ENCODE results near the gene TMEM147. TPM values are rescaled to one million over a fixed set of nuclear protein-coding genes. Genes with fewer than 3 reads are reported as not detected.

Gene TMEM147
- polyA plus RNA-seq (ENCODE audit: low read depth in 6 of 6): 100 to 1,000 TPM; 153 to 293 (median 162) TPM

- peaks cover 35 to 58% (median 52%) of the 10 kb centered on the region in 3 donors for H3K4me1 Mint-ChIP-seq
- peak within 1 kb of the TSS; percentile 82 to 95 (median 91) for H3K4me3 Mint-ChIP-seq
- no peaks in the 10 kb centered on the region for H3K27me3 Mint-ChIP-seq
- H3K27ac Mint-ChIP-seq: peak within 1 kb of the TSS; percentile 21 to 94 (median 91)
- ATAC-seq (ENCODE audit: low read depth in 2 of 2) (peak; percentile 92 to 93), DNase-seq (peak; percentile 79)
- no peaks in the 10 kb centered on the region for H3K9me3 Mint-ChIP-seq
- H3K36me3 Mint-ChIP-seq: peaks cover 0 to 7% of the 10 kb centered on the region in 2 donors
These were observed at the start of gene TMEM147 for GRCh38 chr19:35545001-35545854. TMEM147 (plus strand) TSS chr19:35545626; CDS start chr19:35545740, 114 bp downstream.

GRCh38 chr19:35497406-35497805, 48.0 kb upstream of the TMEM147 start:
- Mint-ChIP-seq H3K27me3 (peaks cover 14 to 31% (median 23%) of the 10 kb centered on the region in 3 donors), H3K27ac (no peak overlapping the region), H3K4me3 (no peak overlapping the region), H3K36me3 (no peaks in the 10 kb centered on the region), H3K4me1 (peaks cover 7 to 9% (median 8%) of the 10 kb centered on the region in 3 donors), H3K9me3 (no peaks in the 10 kb centered on the region)
- DNase-seq: no peak
- no peak for ATAC-seq (ENCODE audit: low read depth in 2 of 2)

- DNase-seq: no peak
- ATAC-seq (ENCODE audit: low read depth in 2 of 2): no peak
- peaks cover 10 to 37% (median 31%) of the 10 kb centered on the region in 3 donors for H3K27me3 Mint-ChIP-seq
- H3K9me3 Mint-ChIP-seq: no peaks in the 10 kb centered on the region
- peak overlapping the region in 1 of 6 donors; percentile 1 for H3K27ac Mint-ChIP-seq
- H3K4me1 Mint-ChIP-seq: peaks cover 7 to 9% (median 8%) of the 10 kb centered on the region in 3 donors
- no peaks in the 10 kb centered on the region for H3K36me3 Mint-ChIP-seq
- no peak overlapping the region for H3K4me3 Mint-ChIP-seq
These were observed 47.2 kb upstream of the TMEM147 start for GRCh38 chr19:35498220-35498619.

GRCh38 chr19:35498984-35499527, 46.4 kb upstream of the TMEM147 start:
- ATAC-seq (ENCODE audit: low read depth in 2 of 2) (no peak), DNase-seq (no peak)
- Mint-ChIP-seq H3K4me1 (peaks cover 7 to 9% (median 8%) of the 10 kb centered on the region in 3 donors), H3K4me3 (no peak overlapping the region), H3K9me3 (no peaks in the 10 kb centered on the region), H3K27me3 (peaks cover 10 to 38% (median 36%) of the 10 kb centered on the region in 3 donors), H3K36me3 (no peaks in the 10 kb centered on the region), H3K27ac (no peak overlapping the region)

- peaks cover 0 to under 1% (median 0%) of the 10 kb centered on the region in 3 donors for H3K4me1 Mint-ChIP-seq
- peaks cover 0 to 2% (median 0%) of the 10 kb centered on the region in 7 donors for H3K9me3 Mint-ChIP-seq
- no peaks in the 10 kb centered on the region for H3K36me3 Mint-ChIP-seq
- DNase-seq: no peak
- no peak overlapping the region for H3K27ac Mint-ChIP-seq
- H3K4me3 Mint-ChIP-seq: no peak overlapping the region
- ATAC-seq (ENCODE audit: low read depth in 2 of 2): no peak
- H3K27me3 Mint-ChIP-seq: peaks cover 16 to 48% (median 47%) of the 10 kb centered on the region in 3 donors
These were observed 44.8 kb upstream of the TMEM147 start for GRCh38 chr19:35500611-35501010.

- H3K4me1 Mint-ChIP-seq: no peaks in the 10 kb centered on the region
- H3K9me3 Mint-ChIP-seq: peaks cover 0 to 2% (median 0%) of the 10 kb centered on the region in 7 donors
- H3K27ac Mint-ChIP-seq: no peak overlapping the region
- H3K4me3 Mint-ChIP-seq: no peak overlapping the region
- H3K36me3 Mint-ChIP-seq: no peaks in the 10 kb centered on the region
- no peak for ATAC-seq (ENCODE audit: low read depth in 2 of 2)
- peaks cover 24 to 58% (median 56%) of the 10 kb centered on the region in 3 donors for H3K27me3 Mint-ChIP-seq
- DNase-seq: no peak
These were observed 43.7 kb upstream of the TMEM147 start for GRCh38 chr19:35501684-35502083.

GRCh38 chr19:35502751-35503150, 42.7 kb upstream of the TMEM147 start:
- H3K27ac Mint-ChIP-seq: no peak overlapping the region
- H3K27me3 Mint-ChIP-seq: peaks cover 21 to 69% (median 61%) of the 10 kb centered on the region in 3 donors
- no peaks in the 10 kb centered on the region for H3K36me3 Mint-ChIP-seq
- DNase-seq: no peak
- H3K9me3 Mint-ChIP-seq: peaks cover 0 to 2% (median 0%) of the 10 kb centered on the region in 7 donors
- H3K4me1 Mint-ChIP-seq: no peaks in the 10 kb centered on the region
- ATAC-seq (ENCODE audit: low read depth in 2 of 2): no peak
- no peak overlapping the region for H3K4me3 Mint-ChIP-seq

GRCh38 chr19:35506011-35506410, 39.4 kb upstream of the TMEM147 start:
- Mint-ChIP-seq H3K4me3 (peak overlapping the region in 1 of 8 donors; percentile 30), H3K36me3 (no peaks in the 10 kb centered on the region), H3K4me1 (peaks cover 8 to 16% (median 14%) of the 10 kb centered on the region in 3 donors), H3K27ac (no peak overlapping the region), H3K9me3 (peaks cover 0 to 2% (median 0%) of the 10 kb centered on the region in 7 donors), H3K27me3 (peaks cover 24 to 83% (median 70%) of the 10 kb centered on the region in 3 donors)
- ATAC-seq (ENCODE audit: low read depth in 2 of 2): no peak
- no peak for DNase-seq

GRCh38 chr19:35507561-35507960, 37.9 kb upstream of the TMEM147 start:
- peaks cover 8 to 19% (median 14%) of the 10 kb centered on the region in 3 donors for H3K4me1 Mint-ChIP-seq
- no peaks in the 10 kb centered on the region for H3K36me3 Mint-ChIP-seq
- no peak for ATAC-seq (ENCODE audit: low read depth in 2 of 2)
- no peak overlapping the region for H3K4me3 Mint-ChIP-seq
- H3K27ac Mint-ChIP-seq: no peak overlapping the region
- DNase-seq: no peak
- H3K9me3 Mint-ChIP-seq: peaks cover 0 to 2% (median 0%) of the 10 kb centered on the region in 7 donors
- peaks cover 24 to 83% (median 76%) of the 10 kb centered on the region in 3 donors for H3K27me3 Mint-ChIP-seq

GRCh38 chr19:35508129-35508528, 37.3 kb upstream of the TMEM147 start:
- Mint-ChIP-seq H3K9me3 (peaks cover 0 to 2% (median 0%) of the 10 kb centered on the region in 7 donors), H3K27ac (no peak overlapping the region), H3K27me3 (peaks cover 30 to 84% (median 76%) of the 10 kb centered on the region in 3 donors)

GRCh38 chr19:35509018-35509652, 36.3 kb upstream of the TMEM147 start:
- Mint-ChIP-seq H3K27ac (no peak overlapping the region), H3K36me3 (no peaks in the 10 kb centered on the region), H3K9me3 (peaks cover 0 to 2% (median 0%) of the 10 kb centered on the region in 7 donors), H3K4me3 (peak overlapping the region in 5 of 8 donors; percentile 31 to 77 (median 68)), H3K4me1 (peaks cover 8 to 19% (median 14%) of the 10 kb centered on the region in 3 donors), H3K27me3 (peaks cover 30 to 86% (median 80%) of the 10 kb centered on the region in 3 donors)
- DNase-seq: no peak
- ATAC-seq (ENCODE audit: low read depth in 2 of 2): peak; percentile 56 to 62

More at GRCh38 chr19:35508129-35508528, 37.3 kb upstream of the TMEM147 start:
- H3K4me3 Mint-ChIP-seq: no peak overlapping the region
- ATAC-seq (ENCODE audit: low read depth in 2 of 2) (no peak), DNase-seq (no peak)
- H3K4me1 Mint-ChIP-seq: peaks cover 8 to 19% (median 14%) of the 10 kb centered on the region in 3 donors
- H3K36me3 Mint-ChIP-seq: no peaks in the 10 kb centered on the region

GRCh38 chr19:35509861-35510625, 35.4 kb upstream of the TMEM147 start:
- ATAC-seq (ENCODE audit: low read depth in 2 of 2): peak; percentile 84 to 87
- peak; percentile 68 for DNase-seq
- Mint-ChIP-seq H3K27me3 (peaks cover 36 to 89% (median 84%) of the 10 kb centered on the region in 3 donors), H3K27ac (peak overlapping the region in 3 of 6 donors; percentile 11 to 91 (median 26)), H3K4me1 (peaks cover 12 to 19% (median 14%) of the 10 kb centered on the region in 3 donors), H3K36me3 (no peaks in the 10 kb centered on the region), H3K9me3 (peaks cover 0 to 2% (median 0%) of the 10 kb centered on the region in 7 donors), H3K4me3 (peak overlapping the region in 7 of 8 donors; percentile 45 to 77 (median 66))

Measured in naive B cell (primary cell).